Measurements from ENCODE around the gene ANP32E. TPM values are rescaled to one million over a fixed set of nuclear protein-coding genes. Genes with fewer than 3 reads are reported as not detected.

Gene ANP32E
- total and polyA plus RNA-seq, 10 donors, result 24.6 to 44.0 (median 35.1) TPM

DNA sequence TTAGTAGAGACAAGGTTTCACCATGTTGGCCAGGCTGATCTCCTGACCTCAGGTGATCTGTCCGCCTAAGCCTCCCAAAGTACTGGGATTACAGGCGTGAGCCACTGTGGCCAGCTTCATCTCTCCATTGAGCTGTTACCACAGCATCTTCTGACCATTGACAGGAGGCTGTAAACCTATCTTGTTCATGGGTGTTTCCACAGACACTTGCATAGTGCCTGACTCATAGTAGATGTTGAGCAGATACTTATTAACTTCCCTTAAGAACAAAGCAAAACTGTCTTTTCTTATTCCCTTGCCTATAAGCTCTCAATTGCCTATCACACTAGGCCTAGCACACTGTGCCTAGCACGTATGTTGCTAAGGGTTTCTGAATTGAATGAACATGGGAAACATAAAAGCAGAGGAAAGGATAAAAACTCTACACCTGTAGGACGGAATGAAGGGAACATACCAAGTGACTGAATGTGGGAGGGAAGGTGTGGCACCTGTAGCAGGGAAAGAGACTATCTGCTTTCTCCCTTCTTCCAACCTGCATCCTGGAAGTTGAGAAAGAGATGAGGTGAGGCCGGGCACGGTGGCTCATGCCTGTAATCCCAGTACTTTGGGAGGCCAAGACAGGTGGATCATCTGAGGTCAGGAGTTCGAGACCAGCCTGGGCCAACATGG, 35.5 kb upstream of the ANP32E start:
- Histone ChIP-seq H3K4me1 (peaks cover 20 to 57% (median 38%) of the 10 kb centered on the region in 6 donors), H3K36me3 (peaks cover 0 to 20% (median 9%) of the 10 kb centered on the region in 6 donors), H3K27ac (peak overlapping the region in 6 of 8 donors; percentile 34 to 72 (median 69)), H3K27me3 (replicated peaks in 1 of 7) (no peaks in the 10 kb centered on the region), H3K9me3 (no peaks in the 10 kb centered on the region), H3K4me3 (no peak overlapping the region)
- intact Hi-C loops (cut with DNase I; ENCODE audit: low total_unique reads), result no loop called here
- TF ChIP-seq POLR2AphosphoS5 (IDR thresholded peaks at IDR 0.05) (no peak), POLR2A (IDR thresholded peaks at IDR 0.05) (no peak)
- TF ChIP-seq, protein P1, sequence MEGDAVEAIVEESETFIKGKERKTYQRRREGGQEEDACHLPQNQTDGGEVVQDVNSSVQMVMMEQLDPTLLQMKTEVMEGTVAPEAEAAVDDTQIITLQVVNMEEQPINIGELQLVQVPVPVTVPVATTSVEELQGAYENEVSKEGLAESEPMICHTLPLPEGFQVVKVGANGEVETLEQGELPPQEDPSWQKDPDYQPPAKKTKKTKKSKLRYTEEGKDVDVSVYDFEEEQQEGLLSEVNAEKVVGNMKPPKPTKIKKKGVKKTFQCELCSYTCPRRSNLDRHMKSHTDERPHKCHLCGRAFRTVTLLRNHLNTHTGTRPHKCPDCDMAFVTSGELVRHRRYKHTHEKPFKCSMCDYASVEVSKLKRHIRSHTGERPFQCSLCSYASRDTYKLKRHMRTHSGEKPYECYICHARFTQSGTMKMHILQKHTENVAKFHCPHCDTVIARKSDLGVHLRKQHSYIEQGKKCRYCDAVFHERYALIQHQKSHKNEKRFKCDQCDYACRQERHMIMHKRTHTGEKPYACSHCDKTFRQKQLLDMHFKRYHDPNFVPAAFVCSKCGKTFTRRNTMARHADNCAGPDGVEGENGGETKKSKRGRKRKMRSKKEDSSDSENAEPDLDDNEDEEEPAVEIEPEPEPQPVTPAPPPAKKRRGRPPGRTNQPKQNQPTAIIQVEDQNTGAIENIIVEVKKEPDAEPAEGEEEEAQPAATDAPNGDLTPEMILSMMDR (IDR thresholded peaks at IDR 0.05 in 8 of 11, conservative IDR thresholded peaks at IDR 0.05 in 3 of 11), result no peak
- WGBS, 5 donors, result 91 to 98% (median 94%) methylated on average over 7 of the region's 7 CpGs
- DNase-seq, result no peak

DNA sequence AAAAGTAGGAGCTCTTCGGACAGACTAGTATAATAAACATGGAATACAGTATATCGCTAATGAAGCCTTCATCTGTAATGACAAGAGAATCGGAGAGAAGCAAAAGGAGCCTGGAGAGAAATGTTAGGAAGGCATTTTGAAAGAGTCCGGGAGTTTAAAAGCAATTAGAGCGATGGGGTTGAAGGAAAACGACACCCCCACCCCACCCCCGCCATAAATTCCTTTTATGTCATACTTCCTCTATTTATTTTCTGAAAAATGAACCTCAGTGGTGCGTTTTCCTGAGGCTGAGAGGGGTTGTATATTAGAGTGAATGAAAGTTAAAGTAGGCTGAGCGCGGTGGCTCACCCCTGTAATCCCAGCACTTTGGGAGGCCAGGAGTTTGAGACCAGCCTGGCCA, 33.5 kb upstream of the ANP32E start:
- intact Hi-C loops (cut with DNase I; ENCODE audit: low total_unique reads), result no loop called here
- Histone ChIP-seq H3K27ac (peak overlapping the region; percentile 4 to 98 (median 97)), H3K36me3 (peaks cover 0 to 31% (median 28%) of the 10 kb centered on the region in 6 donors)

DNA sequence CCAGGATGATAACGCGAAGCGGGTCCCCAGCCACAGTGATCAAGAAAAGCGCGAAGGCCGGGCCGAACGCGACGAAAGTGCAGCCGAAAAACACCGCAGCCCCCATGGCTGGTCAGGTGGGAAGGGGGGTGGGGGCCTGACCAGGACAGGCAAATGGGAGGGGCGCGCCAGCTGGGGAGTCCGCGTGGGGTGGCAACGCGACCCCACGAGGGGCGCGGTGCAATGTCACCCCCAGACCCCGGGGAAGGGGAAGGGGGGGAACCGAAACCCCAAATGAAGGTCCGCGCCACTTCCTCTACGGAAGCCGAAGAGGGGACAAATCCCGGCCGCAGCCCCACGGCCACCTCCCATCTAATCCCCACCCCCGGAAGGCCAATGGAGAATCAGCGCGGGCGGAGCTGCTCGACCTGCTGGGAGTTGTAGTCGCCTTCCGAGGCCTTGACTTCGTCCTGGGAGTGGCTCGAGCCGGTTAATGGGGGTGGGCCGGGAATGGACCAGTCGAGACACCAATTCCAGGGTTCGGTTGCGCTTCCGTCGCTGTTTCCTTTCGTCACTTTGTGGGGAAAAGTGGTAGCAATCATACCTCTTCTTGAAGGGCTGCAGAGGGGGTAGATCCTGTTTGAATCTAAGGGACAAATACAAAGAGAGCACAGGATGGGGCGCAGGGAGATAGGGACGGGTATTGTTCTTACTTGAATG, 32.9 kb upstream of the ANP32E start, which contains the start of gene APH1A:
TSS of gene APH1A (minus strand) at position 312 of the 699 bp plus-strand sequence. CDS start at position 106, 206 bp downstream.
- peaks cover 0 to 37% (median 33%) of the 10 kb centered on the region in 6 donors for H3K36me3 ChIP-seq
- H3K9me3 ChIP-seq, result no peaks in the 10 kb centered on the region
- intact Hi-C loops (cut with DNase I; ENCODE audit: low total_unique reads), result no loop called here
- WGBS, 5 donors, result 0 to 1% (median 0%) methylated on average over 8 to 49 of the region's 49 CpGs
- peak within 1 kb of the TSS; percentile 76 to 90 (median 82) for H3K4me3 ChIP-seq
- TF ChIP-seq, protein P1 (IDR thresholded peaks at IDR 0.05 in 8 of 11, conservative IDR thresholded peaks at IDR 0.05 in 3 of 11), result peak in 1 of 11 experiments; percentile 21
- TF ChIP-seq POLR2A (IDR thresholded peaks at IDR 0.05) (peak; percentile 28 to 73 (median 33)), POLR2AphosphoS5 (IDR thresholded peaks at IDR 0.05) (peak; percentile 91 to 93 (median 93))
- peaks cover 20 to 73% (median 47%) of the 10 kb centered on the region in 6 donors for H3K4me1 ChIP-seq
- H3K27me3 ChIP-seq (replicated peaks in 1 of 7), result no peaks in the 10 kb centered on the region
- peak within 1 kb of the TSS; percentile 93 to 98 (median 97) for H3K27ac ChIP-seq
- peak; percentile 99 for DNase-seq

More for the DNA sequence above, 33.5 kb upstream of the ANP32E start:
- Histone ChIP-seq H3K4me3 (peak overlapping the region; percentile 76 to 90 (median 82)), H3K27me3 (replicated peaks in 1 of 7) (no peaks in the 10 kb centered on the region), H3K9me3 (no peaks in the 10 kb centered on the region), H3K4me1 (peaks cover 20 to 75% (median 47%) of the 10 kb centered on the region in 6 donors)
- 16 to 22% (median 19%) methylated on average over 10 of the region's 10 CpGs for WGBS, 5 donors
- no peak for TF ChIP-seq POLR2AphosphoS5 (IDR thresholded peaks at IDR 0.05)
- TF ChIP-seq, protein P1 (IDR thresholded peaks at IDR 0.05 in 8 of 11, conservative IDR thresholded peaks at IDR 0.05 in 3 of 11), result no peak
- no peak for TF ChIP-seq POLR2A (IDR thresholded peaks at IDR 0.05)
- DNase-seq, result no peak

DNA sequence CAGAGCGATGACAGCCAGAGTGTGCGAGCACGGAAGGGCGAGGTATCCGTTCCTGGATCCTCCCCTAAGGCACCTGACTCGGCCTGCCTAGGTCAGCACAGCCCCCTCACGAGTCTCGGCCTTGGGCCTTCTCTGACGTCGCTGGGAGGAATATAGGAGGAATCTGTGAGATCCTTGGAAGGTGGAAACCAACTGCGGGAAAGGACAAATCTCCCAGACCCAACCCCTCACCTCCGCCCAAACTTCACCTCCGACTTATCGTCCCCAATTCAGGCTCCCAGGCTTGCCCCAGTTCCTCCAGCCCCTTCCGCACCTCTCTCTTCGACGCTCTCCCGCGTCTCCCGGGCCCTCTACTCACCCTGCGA, 32.4 kb upstream of the ANP32E start:
- H3K27me3 ChIP-seq (replicated peaks in 1 of 7), result no peaks in the 10 kb centered on the region
- peak overlapping the region; percentile 76 to 90 (median 82) for H3K4me3 ChIP-seq
- no peaks in the 10 kb centered on the region for H3K9me3 ChIP-seq
- peak overlapping the region; percentile 93 to 98 (median 97) for H3K27ac ChIP-seq
- DNase-seq, result peak; percentile 85
- WGBS, 5 donors, result 0 to 1% (median 0%) methylated on average over 20 to 21 of the region's 21 CpGs
- TF ChIP-seq POLR2A (IDR thresholded peaks at IDR 0.05) (no peak), POLR2AphosphoS5 (IDR thresholded peaks at IDR 0.05) (no peak)
- TF ChIP-seq, protein P1 (IDR thresholded peaks at IDR 0.05 in 8 of 11, conservative IDR thresholded peaks at IDR 0.05 in 3 of 11), result no peak
- H3K36me3 ChIP-seq, result peaks cover 0 to 41% (median 33%) of the 10 kb centered on the region in 6 donors
- intact Hi-C loops (cut with DNase I; ENCODE audit: low total_unique reads), result no loop called here
- H3K4me1 ChIP-seq, result peaks cover 20 to 67% (median 47%) of the 10 kb centered on the region in 6 donors

Measured in spleen (tissue), 11 donors.